Mammary microvascular endothelial cell (primary cell): ENCODE data around the gene SLAMF7. TPM values are rescaled to one million over a fixed set of nuclear protein-coding genes. Genes with fewer than 3 reads are reported as not detected.

Experiments
- total RNA-seq: library from RNA; depleted of rRNA; stranded (reverse); fragments of >200 nt; gene quantifications from 2 replicates; pipeline ENCODE4 v1.2.3, GENCODE V29; 2015

SLAMF7 gene
- total RNA-seq = not detected in 2 replicates

GRCh38 chr1:160739098-160739511 lies at the start of gene SLAMF7:
TSS of gene SLAMF7 (plus strand) at chr1:160739247. CDS start at chr1:160739302, 55 bp downstream.

GRCh38 chr1:160711602-160712311 lies 27.3 kb upstream of the SLAMF7 start, which contains the start of gene CD48:
TSS of gene CD48 (minus strand) at chr1:160711822. CDS start at chr1:160711763, 59 bp downstream.

GRCh38 chr1:160795951-160796383 lies 56.9 kb downstream of the SLAMF7 start, which contains the start of gene LY9:
TSS of gene LY9 (plus strand) at chr1:160796174. CDS start at chr1:160796188, 14 bp downstream.

Other genes with a start within 250 kb of the SLAMF7 start
- gene SLAMF6, start 216.0 kb upstream of the SLAMF7 start, total RNA-seq = not detected in 2 replicates
- gene CD84, start 159.8 kb upstream of the SLAMF7 start, total RNA-seq = not detected in 2 replicates
- not detected in 2 replicates for gene SLAMF1, start 92.2 kb upstream of the SLAMF7 start, total RNA-seq
- not detected in 2 replicates for gene CD48, start 27.4 kb upstream of the SLAMF7 start, total RNA-seq
- gene LY9, start 56.9 kb downstream of the SLAMF7 start, total RNA-seq = not detected in 2 replicates
- gene CD244, start 123.6 kb downstream of the SLAMF7 start, total RNA-seq = not detected in 2 replicates
- not detected in 2 replicates for gene ITLN1, start 145.9 kb downstream of the SLAMF7 start, total RNA-seq
- not detected in 2 replicates for gene ITLN2, start 215.6 kb downstream of the SLAMF7 start, total RNA-seq